ENCODE measurements around the gene PLCG1.

DNA sequence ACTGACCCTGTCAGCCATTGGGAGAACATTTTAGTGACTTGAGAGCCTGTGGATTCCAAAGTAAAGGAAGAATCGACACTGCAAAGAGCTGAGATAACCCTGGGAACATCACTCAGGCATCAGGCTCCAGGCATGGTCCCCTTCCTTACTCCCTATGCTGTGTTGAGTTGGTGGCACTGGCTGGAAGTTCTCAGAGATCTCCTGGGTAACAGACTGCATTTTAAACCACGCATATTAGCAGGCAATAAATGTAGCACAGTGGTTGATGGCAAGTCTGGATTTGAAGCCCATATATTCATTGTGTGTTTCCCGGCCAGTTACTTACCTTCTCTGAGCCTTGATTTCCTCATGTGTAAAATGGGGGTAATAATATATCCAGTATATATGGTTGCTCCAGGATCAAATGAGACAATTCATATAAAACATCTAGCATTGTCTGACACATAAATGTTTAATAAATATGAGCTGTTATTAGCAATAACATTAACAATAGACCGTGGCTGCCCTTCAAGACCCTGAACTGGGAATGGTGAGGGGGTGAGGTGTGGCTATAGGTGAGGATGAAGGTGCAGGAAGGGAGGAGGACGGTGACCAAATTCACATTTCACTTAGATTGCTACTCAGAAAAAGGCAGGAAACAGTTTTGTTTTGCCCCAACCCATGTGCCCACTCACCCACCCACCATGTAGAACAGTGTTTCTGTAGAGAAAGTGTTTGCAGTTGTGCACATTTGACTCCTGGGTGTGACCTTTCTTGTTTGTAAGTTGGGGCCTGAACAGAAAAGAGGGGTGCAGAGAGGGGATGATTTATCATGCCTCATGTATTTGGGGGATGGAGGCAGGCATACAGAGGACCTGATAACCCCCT is 2.1 kb downstream of the PLCG1 start:
- TF ChIP-seq, protein P1, sequence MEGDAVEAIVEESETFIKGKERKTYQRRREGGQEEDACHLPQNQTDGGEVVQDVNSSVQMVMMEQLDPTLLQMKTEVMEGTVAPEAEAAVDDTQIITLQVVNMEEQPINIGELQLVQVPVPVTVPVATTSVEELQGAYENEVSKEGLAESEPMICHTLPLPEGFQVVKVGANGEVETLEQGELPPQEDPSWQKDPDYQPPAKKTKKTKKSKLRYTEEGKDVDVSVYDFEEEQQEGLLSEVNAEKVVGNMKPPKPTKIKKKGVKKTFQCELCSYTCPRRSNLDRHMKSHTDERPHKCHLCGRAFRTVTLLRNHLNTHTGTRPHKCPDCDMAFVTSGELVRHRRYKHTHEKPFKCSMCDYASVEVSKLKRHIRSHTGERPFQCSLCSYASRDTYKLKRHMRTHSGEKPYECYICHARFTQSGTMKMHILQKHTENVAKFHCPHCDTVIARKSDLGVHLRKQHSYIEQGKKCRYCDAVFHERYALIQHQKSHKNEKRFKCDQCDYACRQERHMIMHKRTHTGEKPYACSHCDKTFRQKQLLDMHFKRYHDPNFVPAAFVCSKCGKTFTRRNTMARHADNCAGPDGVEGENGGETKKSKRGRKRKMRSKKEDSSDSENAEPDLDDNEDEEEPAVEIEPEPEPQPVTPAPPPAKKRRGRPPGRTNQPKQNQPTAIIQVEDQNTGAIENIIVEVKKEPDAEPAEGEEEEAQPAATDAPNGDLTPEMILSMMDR (IDR thresholded peaks at IDR 0.05; ENCODE audit: poor library complexity, severe bottlenecking) = no peak
- no peak for TF ChIP-seq MXI1 (conservative IDR thresholded peaks at IDR 0.05; ENCODE audit: poor library complexity, severe bottlenecking)

All from neural cell (in vitro differentiated cells).